ENCODE measurements around the gene KCNK17. TPM values are rescaled to one million over a fixed set of nuclear protein-coding genes. Genes with fewer than 3 reads are reported as not detected.

KCNK17 gene
- polyA plus RNA-seq, 2 donors: 0.24 to 0.65 TPM

DNA sequence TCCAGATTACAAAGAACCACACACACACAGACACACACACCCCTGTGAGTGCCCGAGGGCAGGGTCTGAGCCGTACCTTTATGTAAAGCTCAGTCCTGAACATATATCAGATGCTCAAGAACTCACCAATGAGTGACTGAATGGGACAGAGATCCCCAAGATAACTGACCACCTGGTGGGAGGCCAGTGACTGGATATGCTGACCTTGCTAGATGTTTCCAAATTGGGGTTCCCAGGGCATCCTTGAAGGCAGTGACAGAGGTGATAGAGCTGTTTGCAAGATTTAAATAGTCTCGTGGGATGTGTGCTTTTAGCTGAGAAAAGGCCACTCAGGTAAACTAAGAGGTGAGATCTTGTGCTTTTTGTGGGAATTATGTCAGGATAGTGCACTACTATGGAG lies 39.3 kb downstream of the KCNK17 start:
- H3K4me1 ChIP-seq (ENCODE audit: control insufficient read depth in 2 of 2, insufficient read depth in 2 of 2, low read length in 1 of 2): peaks cover 0 to 8% of the 10 kb centered on the region in 2 donors
- H3K9me3 ChIP-seq (ENCODE audit: control insufficient read depth in 2 of 2, insufficient read depth in 1 of 2, low read depth in 1 of 2, low read length in 1 of 2): no peaks in the 10 kb centered on the region
- no peaks in the 10 kb centered on the region for H3K27me3 ChIP-seq (ENCODE audit: control insufficient read depth in 1 of 2, insufficient read depth in 2 of 2, low read length in 2 of 2)
- H3K4me3 ChIP-seq (ENCODE audit: low read depth in 1 of 2, low read length in 2 of 2): no peak overlapping the region
- no peak overlapping the region for H3K27ac ChIP-seq (ENCODE audit: low read depth in 2 of 2, low read length in 1 of 2)
- 78 to 88% methylated on average over 3 of the region's 3 CpGs for WGBS, 2 donors
- H3K36me3 ChIP-seq (ENCODE audit: control insufficient read depth in 2 of 2, insufficient read depth in 2 of 2, low read length in 1 of 2): no peaks in the 10 kb centered on the region

DNA sequence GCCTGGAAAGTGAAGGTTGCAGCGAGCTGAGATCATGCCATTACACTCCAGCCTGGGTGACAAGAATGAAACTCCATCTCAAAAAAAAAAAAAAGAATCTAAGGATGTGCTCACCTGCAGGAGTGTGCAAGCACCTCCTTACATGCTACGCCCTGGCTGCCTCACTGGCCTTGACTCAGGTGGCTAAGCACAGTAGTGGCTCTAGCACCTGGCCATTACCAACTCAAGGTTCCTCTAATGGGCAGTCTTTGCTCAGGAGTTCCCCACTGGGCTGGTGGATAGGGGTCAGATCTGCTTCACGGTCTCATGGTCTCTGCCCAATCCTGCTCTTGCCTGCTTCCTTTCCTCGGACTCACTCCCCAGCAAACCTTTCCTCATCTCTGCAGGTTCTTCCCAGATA lies 39.7 kb downstream of the KCNK17 start:
- Histone ChIP-seq H3K27ac (ENCODE audit: low read depth in 2 of 2, low read length in 1 of 2) (no peak overlapping the region), H3K4me1 (ENCODE audit: control insufficient read depth in 2 of 2, insufficient read depth in 2 of 2, low read length in 1 of 2) (peaks cover 0 to 3% of the 10 kb centered on the region in 2 donors), H3K4me3 (ENCODE audit: low read depth in 1 of 2, low read length in 2 of 2) (no peak overlapping the region), H3K36me3 (ENCODE audit: control insufficient read depth in 2 of 2, insufficient read depth in 2 of 2, low read length in 1 of 2) (no peaks in the 10 kb centered on the region), H3K9me3 (ENCODE audit: control insufficient read depth in 2 of 2, insufficient read depth in 1 of 2, low read depth in 1 of 2, low read length in 1 of 2) (no peaks in the 10 kb centered on the region), H3K27me3 (ENCODE audit: control insufficient read depth in 1 of 2, insufficient read depth in 2 of 2, low read length in 2 of 2) (no peaks in the 10 kb centered on the region)
- 65 to 75% methylated on average over 4 of the region's 4 CpGs for WGBS, 2 donors

DNA sequence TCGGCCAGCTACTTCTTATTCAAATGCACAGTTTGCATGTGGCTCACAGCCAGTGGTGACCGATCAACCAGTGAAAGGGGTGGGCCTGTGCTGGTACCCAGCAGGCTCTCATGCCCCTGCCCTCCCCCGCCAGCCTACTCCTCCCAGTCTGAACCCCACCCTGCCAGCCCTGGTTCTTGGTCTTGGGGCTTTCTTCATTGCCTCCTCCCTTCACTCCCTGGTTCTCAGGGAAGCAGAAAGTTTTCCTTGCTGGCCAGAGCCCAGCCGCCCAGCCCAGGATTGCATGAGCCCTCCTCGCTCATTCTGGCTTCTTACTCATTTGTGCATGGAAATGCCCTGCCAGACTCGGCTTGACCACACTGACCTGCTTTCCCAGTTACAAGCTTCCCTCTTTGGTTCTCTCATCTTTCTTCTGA lies 40.8 kb downstream of the KCNK17 start:
- H3K4me3 ChIP-seq (ENCODE audit: low read depth in 1 of 2, low read length in 2 of 2): no peak overlapping the region
- H3K9me3 ChIP-seq (ENCODE audit: control insufficient read depth in 2 of 2, insufficient read depth in 1 of 2, low read depth in 1 of 2, low read length in 1 of 2): no peaks in the 10 kb centered on the region
- H3K4me1 ChIP-seq (ENCODE audit: control insufficient read depth in 2 of 2, insufficient read depth in 2 of 2, low read length in 1 of 2): no peaks in the 10 kb centered on the region
- peak overlapping the region in 1 of 2 donors; percentile 50 for H3K27ac ChIP-seq (ENCODE audit: low read depth in 2 of 2, low read length in 1 of 2)
- WGBS, 2 donors: 53 to 55% methylated on average over 6 of the region's 6 CpGs
- no peaks in the 10 kb centered on the region for H3K36me3 ChIP-seq (ENCODE audit: control insufficient read depth in 2 of 2, insufficient read depth in 2 of 2, low read length in 1 of 2)
- H3K27me3 ChIP-seq (ENCODE audit: control insufficient read depth in 1 of 2, insufficient read depth in 2 of 2, low read length in 2 of 2): no peaks in the 10 kb centered on the region

DNA sequence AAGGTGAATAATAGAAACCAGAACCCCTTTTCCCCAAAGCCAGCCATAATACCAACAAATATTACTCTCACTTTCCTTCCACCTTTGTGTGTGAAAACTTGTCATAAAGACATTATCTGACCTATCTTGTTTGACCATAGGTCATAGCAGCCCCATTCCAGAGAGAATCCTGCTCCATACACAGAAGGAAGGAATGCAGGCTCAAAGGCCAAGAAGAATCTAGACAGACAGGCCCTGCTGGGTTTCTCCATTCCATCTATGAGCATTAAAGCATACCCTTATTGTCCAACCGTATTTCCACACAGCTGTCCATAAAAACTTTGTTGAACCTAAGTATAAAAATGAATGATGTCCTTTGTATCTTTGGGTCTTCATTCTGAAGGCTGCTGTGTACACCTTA lies 44.3 kb downstream of the KCNK17 start:
- no peaks in the 10 kb centered on the region for H3K4me1 ChIP-seq (ENCODE audit: control insufficient read depth in 2 of 2, insufficient read depth in 2 of 2, low read length in 1 of 2)
- no peaks in the 10 kb centered on the region for H3K9me3 ChIP-seq (ENCODE audit: control insufficient read depth in 2 of 2, insufficient read depth in 1 of 2, low read depth in 1 of 2, low read length in 1 of 2)
- no peaks in the 10 kb centered on the region for H3K27me3 ChIP-seq (ENCODE audit: control insufficient read depth in 1 of 2, insufficient read depth in 2 of 2, low read length in 2 of 2)
- H3K36me3 ChIP-seq (ENCODE audit: control insufficient read depth in 2 of 2, insufficient read depth in 2 of 2, low read length in 1 of 2): no peaks in the 10 kb centered on the region
- 68 to 72% methylated on average over 1 of the region's 1 CpG for WGBS, 2 donors
- no peak overlapping the region for H3K27ac ChIP-seq (ENCODE audit: low read depth in 2 of 2, low read length in 1 of 2)
- H3K4me3 ChIP-seq (ENCODE audit: low read depth in 1 of 2, low read length in 2 of 2): no peak overlapping the region

DNA sequence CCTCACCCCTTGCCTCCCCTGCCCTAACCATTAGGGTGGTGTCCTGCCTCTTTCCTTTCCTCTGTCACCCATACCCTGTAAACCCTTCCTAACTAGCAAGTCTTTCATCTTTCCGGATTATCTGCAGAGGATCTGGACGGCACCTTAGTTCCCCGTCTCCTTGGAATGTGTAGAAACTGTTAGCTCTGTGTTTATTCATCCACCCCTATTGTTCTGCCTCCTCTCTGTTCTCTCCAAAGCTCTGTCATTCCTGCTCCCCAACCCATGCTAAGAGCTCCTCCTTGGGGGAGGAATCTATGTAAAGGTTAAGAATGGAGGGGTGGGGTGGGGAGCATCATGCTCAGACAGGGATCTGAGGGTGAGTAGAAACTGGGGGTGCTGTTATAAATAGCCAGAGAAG lies 45.5 kb downstream of the KCNK17 start:
- WGBS, 2 donors: 76 to 90% methylated on average over 3 of the region's 3 CpGs
- Histone ChIP-seq H3K36me3 (ENCODE audit: control insufficient read depth in 2 of 2, insufficient read depth in 2 of 2, low read length in 1 of 2) (no peaks in the 10 kb centered on the region), H3K27ac (ENCODE audit: low read depth in 2 of 2, low read length in 1 of 2) (no peak overlapping the region), H3K9me3 (ENCODE audit: control insufficient read depth in 2 of 2, insufficient read depth in 1 of 2, low read depth in 1 of 2, low read length in 1 of 2) (no peaks in the 10 kb centered on the region), H3K27me3 (ENCODE audit: control insufficient read depth in 1 of 2, insufficient read depth in 2 of 2, low read length in 2 of 2) (no peaks in the 10 kb centered on the region), H3K4me3 (ENCODE audit: low read depth in 1 of 2, low read length in 2 of 2) (no peak overlapping the region), H3K4me1 (ENCODE audit: control insufficient read depth in 2 of 2, insufficient read depth in 2 of 2, low read length in 1 of 2) (no peaks in the 10 kb centered on the region)

DNA sequence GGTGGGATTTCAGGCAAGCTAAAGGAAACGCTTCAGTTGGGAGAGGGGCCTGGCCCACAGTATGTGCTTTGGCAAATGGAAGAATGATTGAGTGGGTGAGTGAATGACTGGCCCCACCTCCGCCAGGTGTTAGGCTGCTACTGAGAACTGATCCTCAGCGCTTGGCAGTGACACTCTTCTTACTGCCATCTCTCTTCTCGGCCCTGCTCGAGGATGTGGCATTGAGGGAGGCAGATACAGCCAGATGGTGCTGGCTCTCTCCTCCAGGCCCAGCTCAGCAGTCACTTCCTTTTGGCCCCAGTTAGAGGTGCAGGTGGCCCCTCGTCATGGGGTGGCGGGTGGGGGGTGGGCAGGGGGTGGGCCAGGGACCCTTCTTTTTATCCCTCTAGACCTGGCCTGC lies 46.0 kb downstream of the KCNK17 start:
- Histone ChIP-seq H3K4me1 (ENCODE audit: control insufficient read depth in 2 of 2, insufficient read depth in 2 of 2, low read length in 1 of 2) (no peaks in the 10 kb centered on the region), H3K36me3 (ENCODE audit: control insufficient read depth in 2 of 2, insufficient read depth in 2 of 2, low read length in 1 of 2) (no peaks in the 10 kb centered on the region), H3K27ac (ENCODE audit: low read depth in 2 of 2, low read length in 1 of 2) (no peak overlapping the region), H3K27me3 (ENCODE audit: control insufficient read depth in 1 of 2, insufficient read depth in 2 of 2, low read length in 2 of 2) (no peaks in the 10 kb centered on the region), H3K9me3 (ENCODE audit: control insufficient read depth in 2 of 2, insufficient read depth in 1 of 2, low read depth in 1 of 2, low read length in 1 of 2) (no peaks in the 10 kb centered on the region), H3K4me3 (ENCODE audit: low read depth in 1 of 2, low read length in 2 of 2) (no peak overlapping the region)
- 67 to 82% methylated on average over 7 of the region's 7 CpGs for WGBS, 2 donors

DNA sequence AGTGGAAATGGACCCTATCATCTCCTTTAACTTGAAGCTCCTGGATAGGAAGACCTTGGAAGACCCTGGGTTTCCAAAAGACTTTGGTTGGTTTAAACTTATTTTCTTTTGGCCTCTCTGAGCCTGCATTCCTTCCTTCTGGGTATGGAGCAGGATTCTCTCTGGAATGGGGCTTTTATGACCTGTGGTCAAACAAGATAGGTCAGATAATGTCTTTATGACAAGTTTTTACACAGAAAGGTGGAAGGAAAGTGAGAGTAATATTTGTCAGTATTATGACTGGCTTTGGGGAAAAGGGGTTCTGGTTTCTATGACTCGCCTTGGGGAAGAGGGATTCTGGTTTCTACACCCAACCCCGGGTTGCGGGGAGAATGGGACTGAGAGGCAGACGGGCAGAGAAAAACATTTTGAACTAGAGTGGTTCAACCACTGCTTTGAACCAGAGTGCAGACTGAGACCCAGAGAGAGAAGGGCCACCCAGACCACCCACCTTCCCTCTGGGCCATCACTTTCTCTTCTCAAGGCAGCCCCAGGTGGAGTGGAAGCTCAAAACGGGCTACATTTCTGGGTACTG lies 47.4 kb downstream of the KCNK17 start:
- H3K4me3 ChIP-seq (ENCODE audit: low read depth in 1 of 2, low read length in 2 of 2): no peak overlapping the region
- no peaks in the 10 kb centered on the region for H3K27me3 ChIP-seq (ENCODE audit: control insufficient read depth in 1 of 2, insufficient read depth in 2 of 2, low read length in 2 of 2)
- no peaks in the 10 kb centered on the region for H3K9me3 ChIP-seq (ENCODE audit: control insufficient read depth in 2 of 2, insufficient read depth in 1 of 2, low read depth in 1 of 2, low read length in 1 of 2)
- H3K4me1 ChIP-seq (ENCODE audit: control insufficient read depth in 2 of 2, insufficient read depth in 2 of 2, low read length in 1 of 2): no peaks in the 10 kb centered on the region
- H3K36me3 ChIP-seq (ENCODE audit: control insufficient read depth in 2 of 2, insufficient read depth in 2 of 2, low read length in 1 of 2): no peaks in the 10 kb centered on the region
- no peak overlapping the region for H3K27ac ChIP-seq (ENCODE audit: low read depth in 2 of 2, low read length in 1 of 2)
- WGBS, 2 donors: 85 to 89% methylated on average over 5 of the region's 5 CpGs

DNA sequence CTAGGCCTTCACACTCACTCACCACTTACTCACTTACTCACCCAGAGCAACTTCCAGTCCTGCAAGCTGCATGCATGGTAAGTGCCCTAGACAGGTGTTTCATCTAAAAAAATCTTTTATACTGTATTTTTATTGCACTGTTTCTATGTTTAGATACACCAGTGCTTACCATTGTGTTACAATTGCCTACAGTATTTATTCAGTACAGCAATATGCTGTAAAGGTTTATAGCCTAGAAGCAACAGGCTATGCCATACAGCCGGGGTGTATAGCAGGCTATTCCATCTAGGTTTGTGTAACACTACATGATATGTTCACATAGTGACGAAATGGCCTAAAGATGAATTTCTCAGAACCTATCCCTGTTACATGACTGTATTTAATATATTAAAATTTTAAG lies 47.8 kb downstream of the KCNK17 start:
- Histone ChIP-seq H3K27ac (ENCODE audit: low read depth in 2 of 2, low read length in 1 of 2) (no peak overlapping the region), H3K9me3 (ENCODE audit: control insufficient read depth in 2 of 2, insufficient read depth in 1 of 2, low read depth in 1 of 2, low read length in 1 of 2) (no peaks in the 10 kb centered on the region), H3K36me3 (ENCODE audit: control insufficient read depth in 2 of 2, insufficient read depth in 2 of 2, low read length in 1 of 2) (no peaks in the 10 kb centered on the region), H3K4me1 (ENCODE audit: control insufficient read depth in 2 of 2, insufficient read depth in 2 of 2, low read length in 1 of 2) (no peaks in the 10 kb centered on the region), H3K4me3 (ENCODE audit: low read depth in 1 of 2, low read length in 2 of 2) (no peak overlapping the region), H3K27me3 (ENCODE audit: control insufficient read depth in 1 of 2, insufficient read depth in 2 of 2, low read length in 2 of 2) (no peaks in the 10 kb centered on the region)
- WGBS, 2 donors: 88 to 92% methylated on average over 2 of the region's 2 CpGs

DNA sequence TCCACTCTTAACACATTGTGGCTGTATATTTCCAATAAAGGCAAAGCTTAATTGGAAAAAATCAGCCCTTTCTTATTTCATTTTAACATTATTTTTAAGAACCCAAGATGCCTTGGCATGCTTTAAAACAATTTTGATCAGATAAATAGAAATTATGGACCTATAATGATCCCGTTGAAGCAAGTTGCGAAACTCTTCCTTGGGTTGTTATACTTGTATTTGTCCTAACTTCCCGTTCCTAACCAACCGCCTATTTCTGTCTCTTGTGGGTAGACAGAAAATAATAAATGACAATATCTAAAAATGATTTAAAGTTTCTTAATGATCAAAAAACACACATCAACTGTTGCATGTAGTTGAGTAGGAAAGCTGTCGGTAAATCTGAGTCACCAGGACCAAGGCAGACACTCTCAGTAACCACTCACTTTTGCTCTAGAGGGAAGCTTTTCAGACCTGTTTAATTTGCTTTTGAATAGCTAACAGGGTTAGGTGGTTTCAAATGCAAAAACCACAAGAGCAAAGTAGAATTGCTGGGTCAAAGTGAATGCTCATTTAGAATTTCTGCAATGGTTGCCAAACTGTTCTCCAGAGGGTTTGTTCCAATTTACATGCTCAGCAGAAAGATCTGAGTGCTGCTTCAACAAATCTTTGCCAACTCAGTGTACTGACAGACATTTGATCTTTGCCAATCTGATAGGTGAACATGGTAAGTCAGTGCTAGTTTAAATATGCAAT lies 50.7 kb downstream of the KCNK17 start:
- no peak overlapping the region for H3K4me3 ChIP-seq (ENCODE audit: low read depth in 1 of 2, low read length in 2 of 2)
- WGBS, 2 donors: 47 to 50% methylated on average over 5 of the region's 5 CpGs
- H3K36me3 ChIP-seq (ENCODE audit: control insufficient read depth in 2 of 2, insufficient read depth in 2 of 2, low read length in 1 of 2): no peaks in the 10 kb centered on the region
- no peaks in the 10 kb centered on the region for H3K4me1 ChIP-seq (ENCODE audit: control insufficient read depth in 2 of 2, insufficient read depth in 2 of 2, low read length in 1 of 2)
- no peaks in the 10 kb centered on the region for H3K27me3 ChIP-seq (ENCODE audit: control insufficient read depth in 1 of 2, insufficient read depth in 2 of 2, low read length in 2 of 2)
- H3K27ac ChIP-seq (ENCODE audit: low read depth in 2 of 2, low read length in 1 of 2): no peak overlapping the region
- peaks cover 0 to 2% of the 10 kb centered on the region in 2 donors for H3K9me3 ChIP-seq (ENCODE audit: control insufficient read depth in 2 of 2, insufficient read depth in 1 of 2, low read depth in 1 of 2, low read length in 1 of 2)

DNA sequence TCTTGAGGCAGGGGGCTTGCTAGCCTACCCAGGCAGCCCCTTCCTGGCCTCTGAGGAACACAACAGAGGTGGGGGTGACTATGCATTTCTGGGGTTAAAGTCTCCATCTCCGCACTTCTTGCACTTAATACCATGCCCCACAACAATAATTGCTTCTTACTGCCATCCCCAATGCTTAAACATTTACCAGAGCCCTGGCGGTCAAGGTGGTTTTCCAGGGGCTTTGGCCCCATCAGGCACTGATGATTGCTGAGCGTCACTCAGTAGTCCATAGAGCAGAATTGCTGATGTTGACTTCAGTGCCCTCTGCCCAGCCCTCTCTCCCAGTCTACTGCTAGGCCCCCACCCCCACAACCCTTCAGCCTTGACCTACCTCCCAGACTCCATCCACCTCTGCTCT lies 52.5 kb downstream of the KCNK17 start:
- Histone ChIP-seq H3K27ac (ENCODE audit: low read depth in 2 of 2, low read length in 1 of 2) (no peak overlapping the region), H3K27me3 (ENCODE audit: control insufficient read depth in 1 of 2, insufficient read depth in 2 of 2, low read length in 2 of 2) (no peaks in the 10 kb centered on the region), H3K36me3 (ENCODE audit: control insufficient read depth in 2 of 2, insufficient read depth in 2 of 2, low read length in 1 of 2) (no peaks in the 10 kb centered on the region), H3K4me1 (ENCODE audit: control insufficient read depth in 2 of 2, insufficient read depth in 2 of 2, low read length in 1 of 2) (no peaks in the 10 kb centered on the region), H3K9me3 (ENCODE audit: control insufficient read depth in 2 of 2, insufficient read depth in 1 of 2, low read depth in 1 of 2, low read length in 1 of 2) (peaks cover 0 to 2% of the 10 kb centered on the region in 2 donors), H3K4me3 (ENCODE audit: low read depth in 1 of 2, low read length in 2 of 2) (no peak overlapping the region)
- WGBS, 2 donors: 96% methylated on average over 3 of the region's 3 CpGs

Data from esophagus (tissue), 2 donors.